Measurements from ENCODE around the gene PIEZO2. TPM values are rescaled to one million over a fixed set of nuclear protein-coding genes. Genes with fewer than 3 reads are reported as not detected.

Gene PIEZO2
- total RNA-seq, 1 donor from 2014 or later = 20.4 TPM

- intact Hi-C loops (cut with DNase I) = no loop called here
- H3K36me3 ChIP-seq = no peaks in the 10 kb centered on the region
- no peaks in the 10 kb centered on the region for H3K4me1 ChIP-seq
- DNase-seq (no peak), ATAC-seq (no peak)
- H3K4me3 ChIP-seq = no peak overlapping the region
- H3K27me3 ChIP-seq = no peaks in the 10 kb centered on the region
- TF ChIP-seq CTCF (IDR thresholded peaks at IDR 0.05) = no peak
- H3K27ac ChIP-seq = no peak overlapping the region
- peaks cover 22% of the 10 kb centered on the region for H3K9me3 ChIP-seq
Observed at GRCh38 chr18:10946058-10946457, 203.3 kb downstream of the PIEZO2 start.

- Histone ChIP-seq H3K9me3 (peaks cover 22% of the 10 kb centered on the region), H3K27me3 (no peaks in the 10 kb centered on the region), H3K4me3 (no peak overlapping the region), H3K27ac (no peak overlapping the region), H3K36me3 (no peaks in the 10 kb centered on the region), H3K4me1 (no peaks in the 10 kb centered on the region)
- ATAC-seq (no peak), DNase-seq (no peak)
- no peak for TF ChIP-seq CTCF (IDR thresholded peaks at IDR 0.05)
- intact Hi-C loops (cut with DNase I) = no loop called here
Observed at GRCh38 chr18:10942998-10943397, 206.4 kb downstream of the PIEZO2 start.

GRCh38 chr18:10939822-10940221 lies 209.5 kb downstream of the PIEZO2 start:
- intact Hi-C loops (cut with DNase I) = no loop called here
- Histone ChIP-seq H3K4me3 (no peak overlapping the region), H3K4me1 (peaks cover 5% of the 10 kb centered on the region), H3K9me3 (peaks cover 5% of the 10 kb centered on the region), H3K27ac (no peak overlapping the region), H3K36me3 (no peaks in the 10 kb centered on the region), H3K27me3 (no peaks in the 10 kb centered on the region)
- no peak for ATAC-seq
- no peak for DNase-seq
- no peak for TF ChIP-seq CTCF (IDR thresholded peaks at IDR 0.05)

- intact Hi-C loops (cut with DNase I) = no loop called here
- no peaks in the 10 kb centered on the region for H3K9me3 ChIP-seq
- no peaks in the 10 kb centered on the region for H3K36me3 ChIP-seq
- no peak for ATAC-seq
- H3K27ac ChIP-seq = no peak overlapping the region
- no peaks in the 10 kb centered on the region for H3K27me3 ChIP-seq
- DNase-seq = no peak
- H3K4me3 ChIP-seq = no peak overlapping the region
- H3K4me1 ChIP-seq = peaks cover 5% of the 10 kb centered on the region
- TF ChIP-seq CTCF (IDR thresholded peaks at IDR 0.05) = no peak
Observed at GRCh38 chr18:10937743-10938640, 211.4 kb downstream of the PIEZO2 start.

GRCh38 chr18:10936176-10937053 lies 213.0 kb downstream of the PIEZO2 start:
- H3K36me3 ChIP-seq = no peaks in the 10 kb centered on the region
- H3K27me3 ChIP-seq = no peaks in the 10 kb centered on the region
- peaks cover 5% of the 10 kb centered on the region for H3K4me1 ChIP-seq
- intact Hi-C loops (cut with DNase I) = no loop called here
- ATAC-seq (no peak), DNase-seq (no peak)
- no peaks in the 10 kb centered on the region for H3K9me3 ChIP-seq
- H3K27ac ChIP-seq = no peak overlapping the region
- TF ChIP-seq CTCF (IDR thresholded peaks at IDR 0.05) = no peak
- no peak overlapping the region for H3K4me3 ChIP-seq

Measured in upper lobe of right lung (tissue), 1 donor.